T-helper 2 cell treated with Interferon-gamma antibody and Interleukin-4, amounts not matched to agents 100 ng/mL and 5 ng/mL, for 36 hours (primary cell): ENCODE measurements around the gene RPS6KA5. TPM values are rescaled to one million over a fixed set of nuclear protein-coding genes. Genes with fewer than 3 reads are reported as not detected.
"Not testable (repeated sequence)": the region's sequence is repeated elsewhere in the genome, so short reads cannot be mapped to it uniquely, and the experiment has no call there.

Source experiments
- intact Hi-C: fragments of 100-400 bp; cut with micrococcal nuclease; formaldehyde crosslinking; loops from one replicate; pipeline ENCODE4 v1.15.1; 2023
- total RNA-seq: library from RNA; stranded (reverse); gene quantifications from 2 replicates; pipeline ENCODE4 v1.2.3, GENCODE V29; 2022

RPS6KA5 gene
- total RNA-seq, 1 donor from 2014 or later = 50.5 TPM

DNA sequence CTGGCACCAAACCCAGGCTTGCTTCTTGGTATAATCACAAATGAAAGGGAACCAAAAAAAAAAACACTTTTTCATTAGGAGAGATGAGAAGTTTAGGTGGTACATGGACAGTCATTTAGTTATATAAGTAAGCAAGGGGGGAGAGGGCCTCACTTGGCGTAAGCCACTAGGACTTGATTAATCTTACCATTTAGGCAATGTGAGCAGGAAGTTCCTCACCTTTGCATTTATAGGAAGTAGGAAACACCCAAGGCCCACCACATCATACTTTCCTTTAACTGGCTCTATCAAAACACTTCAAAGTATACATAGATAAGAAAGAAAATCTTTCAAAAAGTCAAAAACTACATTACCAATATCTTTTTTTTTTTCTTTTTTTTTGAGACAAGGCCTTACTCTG, 6.7 kb upstream of the RPS6KA5 start:
- intact Hi-C loops = loop anchor here (10.0 kb wide), 1 partner anchor 1112 kb away; the partner anchor contains the start of genes EFCAB11 and TDP1

GRCh38 chr14:91065266-91065665, 4.8 kb upstream of the RPS6KA5 start:
- intact Hi-C loops = loop anchor here (10.0 kb wide), 1 partner anchor 1110 kb away; the partner anchor contains the start of genes EFCAB11 and TDP1

DNA sequence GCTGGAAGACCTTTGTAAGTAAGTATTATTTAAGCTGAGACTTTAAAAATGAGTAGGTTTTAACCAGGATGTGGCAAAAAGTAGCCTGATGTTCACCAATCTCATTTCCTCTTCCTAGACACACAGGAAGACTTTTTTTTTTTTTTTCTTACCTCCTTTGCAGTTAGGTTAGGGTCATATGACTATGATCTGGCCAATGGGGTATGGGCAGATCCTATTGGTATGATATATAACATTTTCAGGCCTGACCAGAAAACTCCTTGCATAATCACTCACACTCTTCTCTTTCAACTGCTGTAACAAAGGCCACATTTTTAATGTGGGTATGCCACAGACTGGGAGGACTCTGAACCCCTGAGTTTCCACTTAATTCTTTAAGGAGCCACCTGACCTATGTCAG, 2.7 kb upstream of the RPS6KA5 start:
- intact Hi-C loops = loop anchor here (5.0 to 10.0 kb wide), 4 partner anchors 179 to 1108 kb away; partner anchors contain the start of genes EFCAB11, GPR68 and TDP1

- intact Hi-C loops = loop anchor here (5.0 to 10.0 kb wide), 4 partner anchors 180 to 1108 kb away; partner anchors contain the start of genes EFCAB11, GPR68 and TDP1
These were observed 2.2 kb upstream of the RPS6KA5 start for GRCh38 chr14:91062600-91062999.

- intact Hi-C loops = loop anchor here (1.0 to 10.0 kb wide), 9 partner anchors 39 to 1106 kb away; partner anchors contain the start of genes CCDC88C, EFCAB11, GPR68 and TDP1
These were observed 831 bp upstream of the RPS6KA5 start for GRCh38 chr14:91061056-91061887.

DNA sequence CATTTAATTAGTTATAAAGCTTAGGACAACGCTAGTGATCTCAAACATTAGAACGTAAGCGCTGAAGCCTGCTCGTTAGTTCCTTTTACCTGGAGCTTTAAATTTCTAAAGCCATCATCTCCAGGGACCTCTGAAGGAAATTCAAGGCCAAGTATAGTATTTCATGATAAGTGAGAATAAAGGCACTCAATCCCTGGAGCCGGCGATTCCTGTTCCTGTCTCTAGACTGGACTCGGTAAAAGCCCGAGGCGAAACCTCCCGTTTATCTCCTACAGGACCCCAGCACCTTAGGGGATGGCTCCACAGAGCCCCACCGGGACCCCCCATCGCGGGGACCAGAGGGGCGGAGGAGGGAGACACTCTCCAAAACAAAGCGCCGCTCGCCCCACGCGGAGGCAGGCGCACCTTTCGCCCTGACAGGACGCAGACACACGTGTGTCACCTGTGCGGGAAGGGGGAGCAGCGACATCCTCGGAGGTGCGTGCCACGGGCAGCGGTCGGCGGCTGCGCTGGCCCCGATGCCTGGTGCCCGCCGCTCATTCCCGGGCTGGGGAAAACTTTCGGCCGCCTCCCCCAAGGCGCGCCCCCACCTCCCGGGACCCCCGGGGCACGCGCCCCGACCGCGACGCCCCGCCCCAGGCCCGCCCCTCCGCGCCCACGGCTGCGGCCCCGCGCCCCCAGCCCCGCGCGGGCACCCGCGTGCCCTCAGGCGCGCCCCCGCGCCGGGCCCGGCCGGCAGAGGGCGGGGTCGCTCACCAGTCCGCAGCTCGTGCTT, 678 bp downstream of the RPS6KA5 start:
- intact Hi-C loops = loop anchor here (1.0 to 10.0 kb wide), 11 partner anchors 19 to 1105 kb away; partner anchors contain the start of genes CCDC88C, DGLUCY, EFCAB11 and GPR68

- intact Hi-C loops = loop anchor here (2.0 kb wide), 1 partner anchor 155 kb away; no protein-coding TSS in a partner anchor
These were observed 2.3 kb downstream of the RPS6KA5 start for GRCh38 chr14:91058042-91058581.

GRCh38 chr14:91056361-91056760, 4.1 kb downstream of the RPS6KA5 start:
- intact Hi-C loops = no loop called here

GRCh38 chr14:91055016-91055415, 5.4 kb downstream of the RPS6KA5 start:
- intact Hi-C loops = no loop called here

GRCh38 chr14:91048676-91049075, 11.8 kb downstream of the RPS6KA5 start:
- intact Hi-C loops = no loop called here

- intact Hi-C loops = no loop called here
These were observed 12.2 kb downstream of the RPS6KA5 start for GRCh38 chr14:91048265-91048664.

DNA sequence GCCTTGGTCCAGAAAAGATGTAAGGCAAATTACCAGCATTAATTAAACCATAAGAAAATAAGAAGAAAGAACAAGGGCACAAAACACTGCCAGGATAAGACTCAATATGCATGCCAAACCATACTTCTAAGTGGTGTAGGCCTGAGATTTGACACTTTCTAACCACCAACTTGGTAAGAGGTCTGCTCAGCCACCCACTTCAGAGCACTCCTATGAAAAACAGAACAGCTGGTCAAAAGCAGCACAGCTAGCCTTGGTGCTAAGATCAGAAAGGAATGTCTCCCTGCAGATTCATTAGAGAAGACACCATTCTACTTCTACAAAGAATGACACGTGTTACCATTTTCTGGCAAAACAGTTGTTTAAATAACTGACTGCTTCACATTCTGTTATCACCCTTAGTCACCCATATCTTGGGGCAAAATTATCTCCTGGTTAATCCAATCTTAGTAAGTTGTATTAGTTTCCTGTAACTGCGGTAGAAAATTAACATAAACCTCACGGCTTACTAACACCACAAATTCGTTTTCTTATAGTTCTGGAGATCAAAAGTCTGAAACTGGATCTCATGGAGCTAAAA, 13.2 kb downstream of the RPS6KA5 start:
- intact Hi-C loops = no loop called here

DNA sequence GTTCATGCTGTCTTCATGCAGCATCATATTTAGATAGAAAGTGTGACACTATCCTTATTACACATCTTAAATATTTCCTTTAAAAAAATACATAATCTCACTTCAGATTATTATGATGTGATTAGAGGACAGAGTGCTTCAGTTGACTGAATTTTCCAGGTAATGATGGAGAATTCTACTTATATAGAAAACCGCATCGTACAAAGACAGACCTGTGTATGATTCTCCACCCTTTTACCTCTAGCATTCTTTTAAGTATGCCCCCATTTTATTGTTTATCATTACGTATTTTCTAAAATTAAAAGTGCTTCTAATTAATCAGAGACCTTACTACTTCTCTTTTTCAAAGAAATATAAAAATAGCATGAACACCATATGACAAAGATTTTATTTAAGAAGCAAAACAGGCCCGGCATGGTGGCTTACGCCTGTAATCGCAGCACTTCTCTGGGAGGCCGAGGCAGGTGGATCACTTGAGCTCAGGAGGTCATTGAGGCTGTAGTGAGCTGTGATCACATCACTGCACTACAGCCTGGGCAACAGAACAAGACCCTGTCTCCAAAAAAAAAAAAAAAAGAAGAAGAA, 13.9 kb downstream of the RPS6KA5 start:
- intact Hi-C loops = no loop called here

DNA sequence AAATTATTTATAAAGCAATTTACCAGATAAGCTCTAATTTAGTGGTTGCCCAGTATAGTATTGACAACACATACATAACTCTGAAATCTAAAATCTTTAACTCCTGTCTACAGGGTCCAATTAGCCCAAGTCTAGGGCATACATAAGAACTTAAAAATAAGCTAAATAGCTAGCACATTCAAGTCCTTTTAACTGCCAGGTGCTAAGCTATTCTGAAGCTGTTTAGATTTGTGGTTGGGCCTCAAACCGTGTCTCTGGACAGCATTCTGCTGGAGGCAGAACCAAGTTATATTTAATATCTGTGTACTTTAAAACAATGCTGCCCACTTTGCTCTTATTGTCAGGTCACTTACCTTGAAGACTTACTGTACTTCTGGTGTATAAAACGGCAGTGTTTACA, 19.0 kb downstream of the RPS6KA5 start:
- intact Hi-C loops = no loop called here

DNA sequence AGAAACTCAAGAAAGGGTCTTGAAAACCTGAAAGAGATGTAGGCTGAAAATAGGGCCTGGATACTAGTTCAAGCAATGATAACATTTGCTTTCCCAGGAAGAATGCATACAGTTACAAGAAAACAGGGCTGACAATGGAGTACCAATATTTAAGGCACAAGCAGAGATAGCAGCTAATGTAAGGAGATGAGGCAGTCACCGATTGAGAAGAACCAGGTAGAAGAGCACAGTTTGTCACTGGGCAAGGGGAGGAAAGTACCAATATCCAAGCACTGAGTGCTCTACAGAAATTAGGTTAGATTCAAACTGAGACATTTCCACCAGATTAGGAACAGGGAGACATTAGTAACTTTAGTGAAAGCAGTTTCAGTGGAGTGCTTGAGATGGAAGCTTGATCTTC, 19.9 kb downstream of the RPS6KA5 start:
- intact Hi-C loops = no loop called here

GRCh38 chr14:91038439-91038838, 22.0 kb downstream of the RPS6KA5 start:
- intact Hi-C loops = no loop called here

DNA sequence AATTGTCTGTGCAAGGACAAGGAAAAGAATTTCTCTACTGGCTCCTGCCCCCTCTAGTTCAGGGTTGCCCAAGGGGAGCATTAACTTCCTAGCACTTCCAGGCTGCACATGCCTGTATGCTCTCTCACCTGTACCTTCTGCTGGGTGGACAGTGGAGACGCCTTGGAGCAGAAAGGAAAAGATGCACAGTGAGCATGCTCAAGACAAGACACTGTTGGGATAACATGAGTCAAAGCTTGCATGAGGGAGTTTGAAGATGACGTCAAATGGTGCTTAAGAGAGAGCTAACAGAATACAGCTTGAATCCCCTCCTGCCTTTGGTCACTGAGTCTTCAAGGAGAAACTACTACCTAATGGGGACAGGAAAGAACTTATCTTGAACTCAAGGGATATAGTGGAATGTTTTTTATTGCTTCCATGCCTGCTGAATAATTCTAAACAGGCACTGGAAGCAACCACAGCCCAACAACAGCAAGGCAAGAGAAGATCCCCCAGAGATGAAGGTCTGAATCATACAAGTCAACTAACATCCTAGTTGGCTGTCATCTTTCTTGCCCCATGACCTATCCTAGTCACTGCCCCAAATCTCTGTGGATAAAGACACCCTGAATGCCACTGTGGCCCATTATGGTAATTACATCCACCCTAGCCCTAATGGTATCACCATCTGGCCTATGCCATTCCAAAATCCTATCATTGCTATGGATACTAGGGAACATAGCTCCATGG, 23.5 kb downstream of the RPS6KA5 start:
- intact Hi-C loops = no loop called here

DNA sequence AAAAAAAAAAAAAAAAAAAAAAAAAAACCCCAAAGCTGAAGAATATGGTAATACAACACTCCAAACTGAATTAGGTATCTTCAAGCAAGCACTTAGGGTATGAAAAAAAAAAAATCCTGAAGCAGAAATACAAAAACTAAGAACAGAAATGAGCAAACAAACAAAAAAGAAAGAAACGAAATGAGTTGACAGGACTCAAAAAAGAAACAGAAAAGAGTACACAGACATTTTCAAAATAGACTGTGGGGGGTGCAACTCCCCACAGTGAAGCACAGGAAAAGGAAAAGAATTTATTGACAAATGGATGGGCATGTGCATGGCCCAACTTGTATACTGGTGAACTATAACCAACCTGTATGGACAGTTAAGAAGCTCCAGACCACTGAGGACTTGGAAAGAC, 24.6 kb downstream of the RPS6KA5 start:
- intact Hi-C loops = no loop called here

DNA sequence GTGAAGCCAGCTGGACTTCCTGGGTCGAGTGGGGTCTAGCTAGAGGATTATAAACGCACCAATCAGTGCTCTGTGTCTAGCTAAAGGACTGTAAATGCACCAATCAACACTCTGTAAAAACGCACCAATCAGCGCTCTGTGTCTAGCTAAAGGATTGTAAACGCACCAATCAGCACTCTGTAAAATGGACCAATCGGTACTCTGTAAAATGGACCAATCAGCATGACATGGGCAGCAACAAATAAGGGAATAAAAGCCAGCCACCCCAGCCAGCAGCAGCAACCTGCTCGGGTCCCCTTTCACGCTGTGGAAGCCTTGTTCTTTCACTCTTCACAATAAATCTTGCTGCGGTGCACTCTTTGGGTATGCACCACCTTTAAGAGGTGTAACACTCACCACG, 26.1 kb downstream of the RPS6KA5 start:
- intact Hi-C loops = not testable (repeated sequence)

GRCh38 chr14:91032248-91032647, 28.2 kb downstream of the RPS6KA5 start:
- intact Hi-C loops = no loop called here
